ENCODE data around the gene ELP4. TPM values are rescaled to one million over a fixed set of nuclear protein-coding genes. Genes with fewer than 3 reads are reported as not detected.

ELP4 gene
- total RNA-seq, 1 experiment from 2014 or later, result 13.0 TPM

DNA sequence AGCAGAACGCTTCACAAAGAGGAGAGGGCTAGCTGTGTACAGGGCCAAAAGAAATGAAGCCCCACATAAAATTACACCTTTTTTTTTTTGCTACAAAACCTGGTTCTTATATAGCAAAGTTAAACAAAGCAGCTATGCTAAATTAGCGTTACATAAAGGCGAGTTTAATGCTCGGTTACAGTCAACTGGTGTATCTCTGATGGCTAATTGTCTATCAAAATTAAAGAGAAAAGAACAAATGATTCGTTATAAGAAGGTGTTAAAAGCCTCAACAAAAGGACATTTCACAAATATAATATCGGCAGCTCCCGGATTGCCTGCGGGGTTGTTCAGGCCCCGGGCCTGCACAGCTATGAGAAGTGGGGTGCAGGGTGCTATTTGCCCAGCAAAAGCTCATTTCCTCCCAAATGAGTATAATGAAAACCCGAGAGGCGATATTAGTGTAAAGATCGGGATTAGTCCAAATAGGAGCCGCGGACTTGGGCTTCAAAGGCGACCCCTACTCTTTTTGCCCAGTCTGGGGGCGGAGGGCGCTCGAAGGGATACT lies 314.8 kb downstream of the ELP4 start:
- Histone ChIP-seq H3K4me3 (no peak overlapping the region), H3K36me3 (no peaks in the 10 kb centered on the region), H3K9me3 (no peaks in the 10 kb centered on the region), H3K27me3 (no peaks in the 10 kb centered on the region)
- DNase-seq, result no peak

DNA sequence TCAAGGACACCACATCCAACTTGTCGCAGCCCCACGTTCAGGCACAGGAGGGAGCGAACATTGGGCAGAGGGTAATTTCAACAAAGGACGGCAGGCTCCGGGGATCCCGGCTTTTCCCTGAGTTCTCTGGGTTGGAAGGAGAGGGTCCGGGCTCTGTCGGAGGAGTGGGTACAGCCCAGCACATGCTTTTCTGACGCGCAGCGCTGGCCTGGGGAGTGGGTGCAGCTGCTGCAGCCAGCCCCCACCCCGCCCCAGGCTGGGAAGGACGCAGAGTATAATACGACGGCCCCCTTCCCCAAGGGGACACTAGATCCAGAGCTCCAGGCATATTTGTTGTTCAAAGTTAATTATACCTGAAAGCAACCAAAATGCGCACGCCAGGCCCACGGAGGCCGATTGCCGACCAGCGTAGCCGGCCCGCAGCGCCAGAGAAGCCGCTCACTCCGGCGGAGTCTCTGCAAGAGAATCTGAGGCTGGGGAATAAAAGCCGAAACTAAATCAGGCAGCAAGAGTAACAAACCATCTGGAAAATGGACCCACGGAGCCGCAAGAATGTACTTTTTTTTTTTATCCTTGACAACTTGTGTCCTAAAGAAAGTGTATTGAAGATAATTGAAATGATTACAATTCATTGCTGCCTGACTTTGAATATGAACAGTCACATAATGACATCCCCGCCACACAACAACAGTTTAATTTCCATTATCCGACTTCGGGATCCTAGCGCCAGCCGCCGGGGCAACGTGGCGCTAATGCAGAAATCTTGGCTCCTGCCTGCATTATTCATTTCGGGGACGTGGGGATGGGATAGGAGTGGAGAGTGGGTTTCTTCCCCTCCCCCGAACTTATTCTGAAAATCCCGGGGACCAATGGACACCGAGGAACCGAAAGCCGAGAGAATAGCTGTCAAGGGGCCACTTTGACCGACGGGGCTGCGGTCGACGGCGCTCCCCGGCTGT lies 315.6 kb downstream of the ELP4 start:
- no peaks in the 10 kb centered on the region for H3K27me3 ChIP-seq

DNA sequence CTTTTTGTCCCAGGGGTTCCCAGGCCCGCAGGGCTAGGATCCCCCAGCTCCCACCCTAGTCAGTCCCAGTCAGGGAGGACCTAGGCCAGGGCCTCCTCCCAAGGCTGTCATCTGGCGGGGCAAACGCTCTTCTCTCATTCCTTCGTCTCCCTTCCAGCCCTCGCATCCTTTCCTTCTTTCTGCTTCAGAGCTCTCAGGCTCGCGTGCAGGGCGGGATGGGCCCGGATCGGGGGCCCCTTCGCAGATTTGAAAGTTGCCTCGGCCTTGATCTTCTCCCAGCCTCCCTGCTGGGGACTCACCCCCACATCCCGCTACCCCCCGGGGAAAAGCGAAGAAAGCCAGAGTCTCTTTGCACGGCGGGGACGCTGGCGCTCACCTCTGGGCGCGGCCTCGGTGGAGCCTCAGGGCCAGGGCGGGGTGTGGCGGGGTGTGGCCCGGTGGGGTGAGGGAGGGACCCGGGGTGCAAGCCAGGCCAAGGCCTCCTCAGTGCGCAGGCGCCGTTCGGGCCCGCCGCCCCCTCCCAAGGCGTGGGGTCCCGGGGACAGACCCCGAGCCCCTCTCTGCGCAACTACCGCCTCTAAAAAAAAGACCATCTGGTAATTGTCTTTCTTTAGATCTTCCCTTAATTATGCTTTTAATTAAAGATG lies 316.4 kb downstream of the ELP4 start:
- no peaks in the 10 kb centered on the region for H3K36me3 ChIP-seq
- peak overlapping the region; percentile 22 for H3K4me3 ChIP-seq
- no peaks in the 10 kb centered on the region for H3K27me3 ChIP-seq
- peak; percentile 68 for DNase-seq
- H3K9me3 ChIP-seq, result no peaks in the 10 kb centered on the region

More for the DNA sequence above, 315.6 kb downstream of the ELP4 start:
- Histone ChIP-seq H3K4me3 (peak overlapping the region; percentile 22), H3K36me3 (no peaks in the 10 kb centered on the region), H3K9me3 (no peaks in the 10 kb centered on the region)
- no peak for DNase-seq

- Histone ChIP-seq H3K9me3 (no peaks in the 10 kb centered on the region), H3K36me3 (no peaks in the 10 kb centered on the region), H3K4me3 (peak overlapping the region; percentile 26), H3K27me3 (no peaks in the 10 kb centered on the region)
- peak; percentile 38 for DNase-seq
Observed at GRCh38 chr11:31826536-31827438, 317.2 kb downstream of the ELP4 start.

GRCh38 chr11:31827455-31828206 lies 318.1 kb downstream of the ELP4 start:
- Histone ChIP-seq H3K9me3 (no peaks in the 10 kb centered on the region), H3K36me3 (no peaks in the 10 kb centered on the region), H3K27me3 (no peaks in the 10 kb centered on the region), H3K4me3 (peak overlapping the region; percentile 26)
- no peak for DNase-seq

GRCh38 chr11:31828217-31828616 lies 318.6 kb downstream of the ELP4 start:
- DNase-seq, result no peak
- Histone ChIP-seq H3K4me3 (no peak overlapping the region), H3K27me3 (no peaks in the 10 kb centered on the region), H3K9me3 (no peaks in the 10 kb centered on the region), H3K36me3 (no peaks in the 10 kb centered on the region)

DNA sequence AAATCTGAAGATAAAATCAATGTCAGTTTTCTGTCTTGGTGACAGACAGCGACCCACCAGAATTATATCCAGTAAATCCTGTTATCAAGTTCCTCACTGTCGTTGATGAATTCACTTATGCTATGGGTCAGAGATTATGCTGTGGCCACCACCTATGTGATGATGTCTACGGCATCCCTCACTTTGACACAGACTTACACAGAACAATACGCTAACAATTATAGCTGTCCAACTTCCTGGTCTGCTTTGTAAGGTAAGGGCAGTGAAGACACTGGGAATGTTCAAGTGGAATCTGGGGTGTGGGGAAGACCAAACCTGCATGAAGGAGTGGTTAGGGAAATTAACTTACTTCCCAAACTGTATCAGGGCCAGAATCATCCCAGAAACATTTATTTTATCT lies 320.8 kb downstream of the ELP4 start:
- Histone ChIP-seq H3K36me3 (no peaks in the 10 kb centered on the region), H3K4me3 (no peak overlapping the region), H3K9me3 (no peaks in the 10 kb centered on the region), H3K27me3 (no peaks in the 10 kb centered on the region)
- DNase-seq, result no peak

DNA sequence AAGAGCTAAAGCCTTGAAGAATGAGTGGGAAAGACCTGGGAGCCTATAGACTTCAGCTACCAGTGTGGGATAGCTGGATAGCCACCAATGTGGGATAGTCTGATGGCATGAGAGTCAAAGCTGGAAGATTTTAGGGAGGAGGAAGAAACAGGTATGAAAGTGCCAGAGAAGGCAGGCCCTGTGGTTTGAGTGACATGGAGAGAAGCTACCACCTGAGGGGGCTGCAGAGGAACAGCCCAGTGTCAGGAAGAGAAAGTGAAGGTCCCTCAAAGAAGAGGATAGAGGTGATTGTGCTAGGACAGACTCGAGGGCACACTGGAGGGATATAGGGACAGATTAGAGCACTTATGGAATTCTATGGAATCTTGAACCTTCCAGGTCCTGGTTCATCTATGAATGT lies 324.7 kb downstream of the ELP4 start:
- Histone ChIP-seq H3K27me3 (no peaks in the 10 kb centered on the region), H3K36me3 (no peaks in the 10 kb centered on the region), H3K4me3 (no peak overlapping the region), H3K9me3 (no peaks in the 10 kb centered on the region)
- no peak for DNase-seq

Other genes starting within 250 kb of the ELP4 start
- 0.36 TPM in 1 of 2 replicates, not detected in the other for gene DCDC1, start 140.0 kb upstream of the ELP4 start, total RNA-seq (2014; rRNA removed; shearing (Covaris generic); ENCODE audit: low replicate concordance)
- gene DNAJC24, start 139.9 kb upstream of the ELP4 start, total RNA-seq (2014; rRNA removed; shearing (Covaris generic); ENCODE audit: low replicate concordance), result 3.1 and 4.0 TPM in 2 replicates
- gene IMMP1L, start 145 bp upstream of the ELP4 start, total RNA-seq (2014; rRNA removed; shearing (Covaris generic); ENCODE audit: low replicate concordance), result 8.6 and 49.0 TPM in 2 replicates